ENCODE results near the gene GNPDA1. TPM values are rescaled to one million over a fixed set of nuclear protein-coding genes. Genes with fewer than 3 reads are reported as not detected.

Gene GNPDA1
- polyA plus RNA-seq, 1 donor from 2014 or later = 28.9 TPM

DNA sequence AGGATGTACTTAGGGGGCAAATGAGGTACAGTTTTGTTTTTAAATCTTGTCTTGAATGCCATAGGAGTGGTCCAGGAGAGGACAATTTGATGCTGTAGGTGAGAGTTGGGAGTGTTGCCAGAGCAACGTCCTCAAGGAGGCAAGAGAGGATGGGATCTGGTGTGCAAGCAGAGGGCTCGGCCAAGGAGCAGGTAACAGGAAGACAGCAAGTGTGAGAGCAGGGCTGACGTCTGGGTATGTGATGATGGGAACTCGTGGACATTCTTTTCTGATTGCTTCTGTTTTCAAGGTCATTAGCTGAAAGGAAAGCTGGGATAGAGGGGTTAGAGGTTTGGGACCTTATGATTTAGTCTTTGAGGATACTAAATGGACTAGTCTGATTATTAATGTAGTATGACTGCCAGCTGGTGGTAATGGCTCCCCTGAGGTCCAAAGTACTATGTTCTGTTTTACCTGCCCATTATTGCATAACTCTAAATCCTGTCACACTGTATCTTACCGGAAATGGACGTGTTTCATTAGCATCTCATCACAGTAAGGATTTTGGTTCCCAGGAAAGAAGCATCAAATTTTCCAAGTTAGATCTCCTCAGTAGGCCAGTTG lies 15.4 kb downstream of the GNPDA1 start:
- Histone ChIP-seq H3K9me2 (ENCODE audit: insufficient read depth, low read length) (no peaks in the 10 kb centered on the region), H3K9me3 (ENCODE audit: low read length) (no peaks in the 10 kb centered on the region), H3K27ac (ENCODE audit: low read length) (no peak overlapping the region), H3K4me3 (ENCODE audit: low read length) (no peak overlapping the region), H3K27me3 (ENCODE audit: insufficient read depth, low read depth, low read length) (no peaks in the 10 kb centered on the region), H3K4me2 (ENCODE audit: low read length) (no peak overlapping the region), H3K36me3 (ENCODE audit: insufficient read depth, low read length) (no peaks in the 10 kb centered on the region), H3K9ac (ENCODE audit: low read length) (no peak overlapping the region), H3K79me2 (replicated peaks; ENCODE audit: insufficient read depth, low read length) (no peaks in the 10 kb centered on the region), H4K20me1 (ENCODE audit: insufficient read depth) (no peaks in the 10 kb centered on the region), H3F3A (ENCODE audit: insufficient read depth, low read length, poor library complexity, severe bottlenecking) (no peaks in the 10 kb centered on the region), H2AFZ (ENCODE audit: low read depth, low read length) (no peak overlapping the region)
- TF ChIP-seq EZH2 (IDR thresholded peaks at IDR 0.05; ENCODE audit: borderline replicate concordance, insufficient read depth, low read length, poor library complexity, severe bottlenecking) = no peak
- no peak for TF ChIP-seq TAF1 (IDR thresholded peaks at IDR 0.05; ENCODE audit: low read depth)
- TF ChIP-seq EP300 (conservative IDR thresholded peaks at IDR 0.05; ENCODE audit: poor library complexity, severe bottlenecking) = no peak
- TF ChIP-seq MXI1 (conservative IDR thresholded peaks at IDR 0.05; ENCODE audit: poor library complexity, severe bottlenecking) = no peak
- no peak for TF ChIP-seq SMC3 (conservative IDR thresholded peaks at IDR 0.05; ENCODE audit: poor library complexity)
- no peak for TF ChIP-seq RAD21 (conservative IDR thresholded peaks at IDR 0.05)
- TF ChIP-seq, protein P1, sequence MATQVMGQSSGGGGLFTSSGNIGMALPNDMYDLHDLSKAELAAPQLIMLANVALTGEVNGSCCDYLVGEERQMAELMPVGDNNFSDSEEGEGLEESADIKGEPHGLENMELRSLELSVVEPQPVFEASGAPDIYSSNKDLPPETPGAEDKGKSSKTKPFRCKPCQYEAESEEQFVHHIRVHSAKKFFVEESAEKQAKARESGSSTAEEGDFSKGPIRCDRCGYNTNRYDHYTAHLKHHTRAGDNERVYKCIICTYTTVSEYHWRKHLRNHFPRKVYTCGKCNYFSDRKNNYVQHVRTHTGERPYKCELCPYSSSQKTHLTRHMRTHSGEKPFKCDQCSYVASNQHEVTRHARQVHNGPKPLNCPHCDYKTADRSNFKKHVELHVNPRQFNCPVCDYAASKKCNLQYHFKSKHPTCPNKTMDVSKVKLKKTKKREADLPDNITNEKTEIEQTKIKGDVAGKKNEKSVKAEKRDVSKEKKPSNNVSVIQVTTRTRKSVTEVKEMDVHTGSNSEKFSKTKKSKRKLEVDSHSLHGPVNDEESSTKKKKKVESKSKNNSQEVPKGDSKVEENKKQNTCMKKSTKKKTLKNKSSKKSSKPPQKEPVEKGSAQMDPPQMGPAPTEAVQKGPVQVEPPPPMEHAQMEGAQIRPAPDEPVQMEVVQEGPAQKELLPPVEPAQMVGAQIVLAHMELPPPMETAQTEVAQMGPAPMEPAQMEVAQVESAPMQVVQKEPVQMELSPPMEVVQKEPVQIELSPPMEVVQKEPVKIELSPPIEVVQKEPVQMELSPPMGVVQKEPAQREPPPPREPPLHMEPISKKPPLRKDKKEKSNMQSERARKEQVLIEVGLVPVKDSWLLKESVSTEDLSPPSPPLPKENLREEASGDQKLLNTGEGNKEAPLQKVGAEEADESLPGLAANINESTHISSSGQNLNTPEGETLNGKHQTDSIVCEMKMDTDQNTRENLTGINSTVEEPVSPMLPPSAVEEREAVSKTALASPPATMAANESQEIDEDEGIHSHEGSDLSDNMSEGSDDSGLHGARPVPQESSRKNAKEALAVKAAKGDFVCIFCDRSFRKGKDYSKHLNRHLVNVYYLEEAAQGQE (IDR thresholded peaks at IDR 0.05; ENCODE audit: borderline replicate concordance) = no peak
- TF ChIP-seq POLR2AphosphoS5 (IDR thresholded peaks at IDR 0.05) = no peak
- TF ChIP-seq CTCF (IDR thresholded peaks at IDR 0.05; ENCODE audit: poor library complexity, severe bottlenecking) = no peak

- no peaks in the 10 kb centered on the region for H3K36me3 ChIP-seq (ENCODE audit: insufficient read depth, low read length)
- no peak overlapping the region for H3K27ac ChIP-seq (ENCODE audit: low read length)
Measured at GRCh38 chr5:141995656-141996055, 17.2 kb downstream of the GNPDA1 start.

More at GRCh38 chr5:141995656-141996055, 17.2 kb downstream of the GNPDA1 start:
- H3K9ac ChIP-seq (ENCODE audit: low read length) = no peak overlapping the region
- H3K9me2 ChIP-seq (ENCODE audit: insufficient read depth, low read length) = no peaks in the 10 kb centered on the region
- H3K27me3 ChIP-seq (ENCODE audit: insufficient read depth, low read depth, low read length) = no peaks in the 10 kb centered on the region
- no peak overlapping the region for H2AFZ ChIP-seq (ENCODE audit: low read depth, low read length)
- H3K9me3 ChIP-seq (ENCODE audit: low read length) = no peaks in the 10 kb centered on the region
- no peaks in the 10 kb centered on the region for H4K20me1 ChIP-seq (ENCODE audit: insufficient read depth)
- no peaks in the 10 kb centered on the region for H3F3A ChIP-seq (ENCODE audit: insufficient read depth, low read length, poor library complexity, severe bottlenecking)
- H3K4me3 ChIP-seq (ENCODE audit: low read length) = no peak overlapping the region
- TF ChIP-seq, protein P1 (IDR thresholded peaks at IDR 0.05; ENCODE audit: borderline replicate concordance) = no peak
- TF ChIP-seq POLR2AphosphoS5 (IDR thresholded peaks at IDR 0.05) (no peak), CTCF (IDR thresholded peaks at IDR 0.05; ENCODE audit: poor library complexity, severe bottlenecking) (no peak), SMC3 (conservative IDR thresholded peaks at IDR 0.05; ENCODE audit: poor library complexity) (no peak), EP300 (conservative IDR thresholded peaks at IDR 0.05; ENCODE audit: poor library complexity, severe bottlenecking) (no peak), EZH2 (IDR thresholded peaks at IDR 0.05; ENCODE audit: borderline replicate concordance, insufficient read depth, low read length, poor library complexity, severe bottlenecking) (no peak), RAD21 (conservative IDR thresholded peaks at IDR 0.05) (no peak), MXI1 (conservative IDR thresholded peaks at IDR 0.05; ENCODE audit: poor library complexity, severe bottlenecking) (no peak), TAF1 (IDR thresholded peaks at IDR 0.05; ENCODE audit: low read depth) (no peak)
- H3K79me2 ChIP-seq (replicated peaks; ENCODE audit: insufficient read depth, low read length) = no peaks in the 10 kb centered on the region
- H3K4me2 ChIP-seq (ENCODE audit: low read length) = no peak overlapping the region

All from neural cell (in vitro differentiated cells).